ENCODE measurements around the gene SLC6A19.
A peak's percentile ranks its signal among the peaks of the same experiment; 100 is the strongest.

The SLC6A19 gene

GRCh38 chr5:1188464-1188863 is 12.9 kb upstream of the SLC6A19 start:
- TF ChIP-seq POLR2A (IDR thresholded peaks at IDR 0.05; ENCODE audit: low read length) (no peak), GATA1 (IDR thresholded peaks at IDR 0.05; ENCODE audit: low read depth, low read length) (no peak)
- no peak for DNase-seq

- no peak for TF ChIP-seq POLR2A (IDR thresholded peaks at IDR 0.05; ENCODE audit: low read length)
- TF ChIP-seq GATA1 (IDR thresholded peaks at IDR 0.05; ENCODE audit: low read depth, low read length): no peak
- DNase-seq: no peak
Measured at GRCh38 chr5:1189269-1189668, 12.1 kb upstream of the SLC6A19 start.

GRCh38 chr5:1190278-1190677 is 11.1 kb upstream of the SLC6A19 start:
- DNase-seq: no peak
- TF ChIP-seq POLR2A (IDR thresholded peaks at IDR 0.05; ENCODE audit: low read length) (no peak), GATA1 (IDR thresholded peaks at IDR 0.05; ENCODE audit: low read depth, low read length) (no peak)

GRCh38 chr5:1190837-1191239 is 10.6 kb upstream of the SLC6A19 start:
- TF ChIP-seq POLR2A (IDR thresholded peaks at IDR 0.05; ENCODE audit: low read length): no peak
- no peak for TF ChIP-seq GATA1 (IDR thresholded peaks at IDR 0.05; ENCODE audit: low read depth, low read length)
- DNase-seq: no peak

GRCh38 chr5:1192971-1193590 is 8.3 kb upstream of the SLC6A19 start:
- TF ChIP-seq GATA1 (IDR thresholded peaks at IDR 0.05; ENCODE audit: low read depth, low read length) (no peak), POLR2A (IDR thresholded peaks at IDR 0.05; ENCODE audit: low read length) (no peak)
- no peak for DNase-seq

GRCh38 chr5:1193591-1193985 is 7.8 kb upstream of the SLC6A19 start:
- no peak for TF ChIP-seq POLR2A (IDR thresholded peaks at IDR 0.05; ENCODE audit: low read length)
- TF ChIP-seq GATA1 (IDR thresholded peaks at IDR 0.05; ENCODE audit: low read depth, low read length): no peak
- DNase-seq: no peak

GRCh38 chr5:1194378-1194777 is 7.0 kb upstream of the SLC6A19 start:
- DNase-seq: no peak
- no peak for TF ChIP-seq POLR2A (IDR thresholded peaks at IDR 0.05; ENCODE audit: low read length)
- no peak for TF ChIP-seq GATA1 (IDR thresholded peaks at IDR 0.05; ENCODE audit: low read depth, low read length)

- no peak for DNase-seq
Measured at GRCh38 chr5:1195439-1195838, 6.0 kb upstream of the SLC6A19 start.

GRCh38 chr5:1195916-1196315 is 5.5 kb upstream of the SLC6A19 start:
- DNase-seq: no peak
- TF ChIP-seq POLR2A (IDR thresholded peaks at IDR 0.05; ENCODE audit: low read length): no peak
- no peak for TF ChIP-seq GATA1 (IDR thresholded peaks at IDR 0.05; ENCODE audit: low read depth, low read length)

More at GRCh38 chr5:1195439-1195838, 6.0 kb upstream of the SLC6A19 start:
- TF ChIP-seq POLR2A (IDR thresholded peaks at IDR 0.05; ENCODE audit: low read length) (no peak), GATA1 (IDR thresholded peaks at IDR 0.05; ENCODE audit: low read depth, low read length) (no peak)

- DNase-seq: no peak
- TF ChIP-seq POLR2A (IDR thresholded peaks at IDR 0.05; ENCODE audit: low read length) (no peak), GATA1 (IDR thresholded peaks at IDR 0.05; ENCODE audit: low read depth, low read length) (no peak)
Measured at GRCh38 chr5:1196562-1196961, 4.8 kb upstream of the SLC6A19 start.

- TF ChIP-seq POLR2A (IDR thresholded peaks at IDR 0.05; ENCODE audit: low read length) (no peak), GATA1 (IDR thresholded peaks at IDR 0.05; ENCODE audit: low read depth, low read length) (no peak)
- no peak for DNase-seq
Measured at GRCh38 chr5:1197876-1198666, 3.3 kb upstream of the SLC6A19 start.

- no peak for DNase-seq
- TF ChIP-seq POLR2A (IDR thresholded peaks at IDR 0.05; ENCODE audit: low read length) (no peak), GATA1 (IDR thresholded peaks at IDR 0.05; ENCODE audit: low read depth, low read length) (no peak)
Measured at GRCh38 chr5:1199340-1199648, 2.1 kb upstream of the SLC6A19 start.

- DNase-seq: peak; percentile 92
- TF ChIP-seq POLR2A (IDR thresholded peaks at IDR 0.05; ENCODE audit: low read length): no peak
- TF ChIP-seq GATA1 (IDR thresholded peaks at IDR 0.05; ENCODE audit: low read depth, low read length): peak; percentile 16
Measured at GRCh38 chr5:1199649-1200494, 1.5 kb upstream of the SLC6A19 start.

All from erythroblast (primary cell).